PC-3 (cell line): ENCODE data around the gene SERPINF2. TPM values are rescaled to one million over a fixed set of nuclear protein-coding genes. Genes with fewer than 3 reads are reported as not detected.

Source experiments
- ATAC-seq: fragments of 200-7000 bp; cut with Tn5 transposase; 2 replicates; pipeline ENCODE4 v1.9.1; 2020; ENCODE audit warnings: mild to moderate bottlenecking, moderate library complexity
- BruUV-seq: library from RNA; stranded (reverse); fragments of 400-500 nt; replicated peaks from 2 replicates; lab custom pipeline; 2021; lab: Mats Ljungman, UMichigan
- CTCF ChIA-PET: fragments of 300-600 bp; sonication (Branson Sonifier 250); formaldehyde crosslinking; loops from one replicate; lab custom pipeline; 2022; ENCODE audit warnings: antibody characterized with exemption; lab: Charles Lee
- POLR2A ChIA-PET: fragments of 300-600 bp; sonication (Branson Sonifier 250); formaldehyde crosslinking; loops from one replicate; lab custom pipeline; 2022; ENCODE audit warnings: antibody characterized with exemption; ENCODE audit not compliant: unreplicated experiment; lab: Charles Lee
- DNase-seq: peaks from one replicate; pipeline ENCODE4 v3.0.0-alpha.2; 2015
- H2AFZ ChIP-seq: fragments of 300-600 bp; sonication (generic); 2 replicates; pipeline ENCODE4 v1.6.0; 2016; ENCODE audit warnings: antibody characterized with exemption, low read length
- H3F3A ChIP-seq: fragments of 300-600 bp; sonication (generic); one replicate; pipeline ENCODE4 v1.6.0; 2017; ENCODE audit warnings: antibody characterized with exemption, low read length, control low read depth, mild to moderate bottlenecking; ENCODE audit not compliant: unreplicated experiment
- H3K27ac ChIP-seq: fragments of 300-600 bp; sonication (generic); 2 replicates; pipeline ENCODE4 v1.5.1; 2016; ENCODE audit warnings: mild to moderate bottlenecking, low read length
- H3K27me3 ChIP-seq: fragments of 300-600 bp; sonication (generic); 2 replicates; pipeline ENCODE4 v1.6.1; 2016; ENCODE audit warnings: low read length, mixed read lengths
- H3K36me3 ChIP-seq: fragments of 300-600 bp; sonication (generic); 2 replicates; pipeline ENCODE4 v1.6.1; 2016; ENCODE audit warnings: low read depth, mixed run types, low read length, mixed read lengths
- H3K4me1 ChIP-seq: fragments of 300-600 bp; sonication (generic); 2 replicates; pipeline ENCODE4 v1.5.1; 2016; ENCODE audit warnings: low read length; ENCODE audit not compliant: insufficient read depth
- H3K4me2 ChIP-seq: fragments of 300-600 bp; sonication (generic); 2 replicates; pipeline ENCODE4 v1.6.0; 2016; ENCODE audit warnings: low read length
- H3K4me3 ChIP-seq: fragments of 300-600 bp; sonication (generic); 2 replicates; pipeline ENCODE4 v1.5.1; 2016; ENCODE audit warnings: mild to moderate bottlenecking, low read length, mixed read lengths
- H3K79me2 ChIP-seq: fragments of 300-600 bp; sonication (generic); 2 replicates; pipeline ENCODE4 v1.6.1; 2017; ENCODE audit warnings: low read length, mixed read lengths
- H3K9ac ChIP-seq: fragments of 300-600 bp; sonication (generic); 2 replicates; pipeline ENCODE4 v1.6.0; 2016; ENCODE audit warnings: mild to moderate bottlenecking, low read length
- H3K9me2 ChIP-seq: fragments of 300-600 bp; sonication (generic); replicated peaks from 2 replicates; pipeline ENCODE4 v1.6.1; 2016; ENCODE audit warnings: mixed run types, low read length, mixed read lengths
- H3K9me3 ChIP-seq: fragments of 300-600 bp; sonication (generic); 2 replicates; pipeline ENCODE4 v1.6.1; 2016; ENCODE audit warnings: low read length, mixed read lengths
- H4K20me1 ChIP-seq: fragments of 300-600 bp; sonication (generic); 2 replicates; pipeline ENCODE4 v1.6.1; 2016; ENCODE audit warnings: low read length, mixed read lengths
- EZH2 ChIP-seq: fragments of 300-600 bp; sonication (generic); IDR thresholded peaks from one replicate; pipeline ENCODE4 v1.6.1; 2017; ENCODE audit warnings: antibody characterized with exemption, mild to moderate bottlenecking, low read length; ENCODE audit not compliant: unreplicated experiment
- EZH2phosphoT487 ChIP-seq: fragments of 300-600 bp; sonication (generic); IDR thresholded peaks from 2 replicates; pipeline ENCODE4 v1.6.1; 2018; ENCODE audit warnings: mild to moderate bottlenecking, antibody characterized with exemption, low read length, borderline replicate concordance
- intact Hi-C: fragments of 100-400 bp; cut with micrococcal nuclease; formaldehyde crosslinking; loops from 2 replicates; pipeline ENCODE4 v1.9.0; 2023
- total RNA-seq: library from RNA; depleted of rRNA; stranded (reverse); fragments of >200 nt; gene quantifications from 2 replicates; pipeline ENCODE4 v1.2.3, GENCODE V29; 2014
- TF ChIP-seq, protein P1 (sequence below): fragments of 300-600 bp; sonication (generic); conservative IDR thresholded peaks from 2 replicates; pipeline ENCODE4 v1.5.1; 2017; ENCODE audit warnings: antibody characterized with exemption, low read depth, mild to moderate bottlenecking, low read length

Gene SERPINF2
- total RNA-seq, 1 experiment from 2014 or later, result 2.5 TPM

DNA sequence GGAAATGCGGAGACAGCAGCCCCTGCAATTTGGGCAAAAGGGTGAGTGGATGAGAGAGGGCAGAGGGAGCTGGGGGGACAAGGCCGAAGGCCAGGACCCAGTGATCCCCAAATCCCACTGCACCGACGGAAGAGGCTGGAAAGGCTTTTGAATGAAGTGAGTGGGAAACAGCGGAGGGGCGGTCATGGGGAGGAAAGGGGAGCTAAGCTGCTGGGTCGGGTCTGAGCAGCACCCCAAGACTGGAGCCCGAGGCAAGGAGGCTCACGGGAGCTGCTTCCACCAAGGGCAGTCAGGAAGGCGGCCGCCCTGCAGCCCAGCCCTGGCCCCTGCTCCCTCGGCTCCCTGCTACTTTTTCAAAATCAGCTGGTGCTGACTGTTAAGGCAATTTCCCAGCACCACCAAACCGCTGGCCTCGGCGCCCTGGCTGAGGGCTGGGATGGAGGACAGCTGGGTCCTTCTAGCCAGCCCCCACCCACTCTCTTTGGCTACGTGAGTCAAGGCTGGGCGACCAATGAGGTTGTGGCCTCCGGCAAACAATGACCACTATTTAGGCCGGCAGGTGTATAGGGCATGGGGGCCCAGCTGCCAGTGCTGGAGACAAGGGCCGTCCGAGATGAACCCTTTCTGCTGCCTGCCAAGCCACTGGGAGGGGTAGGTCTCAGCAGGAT, 19.7 kb downstream of the SERPINF2 start:
- Histone ChIP-seq H3K9me2 (no peaks in the 10 kb centered on the region), H3K4me3 (no peak overlapping the region), H4K20me1 (no peaks in the 10 kb centered on the region), H2AFZ (no peak overlapping the region), H3K27me3 (no peaks in the 10 kb centered on the region), H3K4me2 (no peak overlapping the region), H3K4me1 (no peaks in the 10 kb centered on the region), H3K36me3 (no peaks in the 10 kb centered on the region), H3K9me3 (no peaks in the 10 kb centered on the region), H3K79me2 (no peaks in the 10 kb centered on the region), H3K27ac (no peak overlapping the region), H3F3A (no peaks in the 10 kb centered on the region), H3K9ac (no peak overlapping the region)
- no peak for TF ChIP-seq EZH2phosphoT487
- TF ChIP-seq, protein P1, sequence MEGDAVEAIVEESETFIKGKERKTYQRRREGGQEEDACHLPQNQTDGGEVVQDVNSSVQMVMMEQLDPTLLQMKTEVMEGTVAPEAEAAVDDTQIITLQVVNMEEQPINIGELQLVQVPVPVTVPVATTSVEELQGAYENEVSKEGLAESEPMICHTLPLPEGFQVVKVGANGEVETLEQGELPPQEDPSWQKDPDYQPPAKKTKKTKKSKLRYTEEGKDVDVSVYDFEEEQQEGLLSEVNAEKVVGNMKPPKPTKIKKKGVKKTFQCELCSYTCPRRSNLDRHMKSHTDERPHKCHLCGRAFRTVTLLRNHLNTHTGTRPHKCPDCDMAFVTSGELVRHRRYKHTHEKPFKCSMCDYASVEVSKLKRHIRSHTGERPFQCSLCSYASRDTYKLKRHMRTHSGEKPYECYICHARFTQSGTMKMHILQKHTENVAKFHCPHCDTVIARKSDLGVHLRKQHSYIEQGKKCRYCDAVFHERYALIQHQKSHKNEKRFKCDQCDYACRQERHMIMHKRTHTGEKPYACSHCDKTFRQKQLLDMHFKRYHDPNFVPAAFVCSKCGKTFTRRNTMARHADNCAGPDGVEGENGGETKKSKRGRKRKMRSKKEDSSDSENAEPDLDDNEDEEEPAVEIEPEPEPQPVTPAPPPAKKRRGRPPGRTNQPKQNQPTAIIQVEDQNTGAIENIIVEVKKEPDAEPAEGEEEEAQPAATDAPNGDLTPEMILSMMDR, result no peak
- no peak for TF ChIP-seq EZH2
- intact Hi-C loops, result no loop called here
- CTCF ChIA-PET, result no interaction called here
- POLR2A ChIA-PET, result no interaction called here
- BruUV-seq, result no TSS peak
- ATAC-seq (no peak), DNase-seq (no peak)

DNA sequence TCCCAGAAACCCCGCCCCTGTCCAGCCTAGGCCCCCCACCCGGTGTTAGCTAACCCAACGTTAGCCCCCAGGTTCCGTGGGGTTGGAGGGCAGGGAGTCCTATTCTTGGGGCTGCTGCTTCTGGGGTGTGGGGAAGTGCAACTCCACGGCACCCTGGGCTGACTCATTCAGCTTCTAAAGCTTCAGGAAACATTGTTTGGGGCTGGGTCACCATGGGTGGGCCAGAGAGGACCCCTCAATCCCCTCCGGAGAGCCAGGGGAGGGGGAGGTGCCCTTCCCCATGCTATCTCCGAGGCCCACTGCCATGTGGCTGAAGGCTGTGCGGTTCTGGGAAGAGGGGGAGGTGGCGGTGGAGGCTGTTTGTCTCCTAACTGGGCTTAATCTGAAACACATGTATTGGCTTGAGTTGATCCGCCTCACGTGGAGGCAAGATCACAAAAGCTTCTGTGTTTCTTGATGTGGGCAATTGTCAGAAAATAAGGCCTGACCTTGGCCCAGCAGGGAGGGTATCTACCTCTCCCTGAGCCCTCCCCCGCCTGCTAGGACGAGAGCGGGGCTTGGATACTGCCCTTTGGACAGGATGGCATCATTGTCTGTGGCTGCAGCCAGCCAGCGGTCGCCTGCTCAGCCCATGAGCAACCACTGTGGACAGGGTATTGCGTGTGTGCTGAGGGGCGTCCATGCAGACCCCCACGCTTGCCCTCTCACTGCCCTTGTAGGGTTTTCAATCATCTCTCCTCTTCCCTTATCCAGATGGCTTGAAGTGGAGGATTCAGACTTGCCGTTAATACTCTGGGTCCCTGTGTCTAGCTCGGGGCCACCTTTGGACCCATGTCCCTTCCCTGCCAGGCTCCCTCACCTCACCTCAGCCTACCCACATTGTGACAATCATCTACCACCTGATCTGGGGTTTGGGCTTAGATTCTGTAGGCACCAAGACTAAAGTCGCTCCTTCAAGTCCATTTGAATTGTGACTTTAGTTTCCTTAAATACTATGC, 20.5 kb downstream of the SERPINF2 start:
- H2AFZ ChIP-seq, result no peak overlapping the region
- H3K27ac ChIP-seq, result no peak overlapping the region
- no peak overlapping the region for H3K4me2 ChIP-seq
- H4K20me1 ChIP-seq, result no peaks in the 10 kb centered on the region
- H3K9me2 ChIP-seq, result no peaks in the 10 kb centered on the region
- H3K4me1 ChIP-seq, result no peaks in the 10 kb centered on the region
- TF ChIP-seq EZH2 (no peak), EZH2phosphoT487 (no peak)
- TF ChIP-seq, protein P1, result no peak
- H3K27me3 ChIP-seq, result no peaks in the 10 kb centered on the region
- no peak for DNase-seq
- H3K4me3 ChIP-seq, result no peak overlapping the region
- no peak for ATAC-seq
- CTCF ChIA-PET, result no interaction called here
- no peaks in the 10 kb centered on the region for H3K9me3 ChIP-seq
- no peaks in the 10 kb centered on the region for H3K36me3 ChIP-seq
- intact Hi-C loops, result no loop called here
- no peaks in the 10 kb centered on the region for H3F3A ChIP-seq
- H3K9ac ChIP-seq, result no peak overlapping the region
- BruUV-seq, result no TSS peak
- H3K79me2 ChIP-seq, result no peaks in the 10 kb centered on the region
- POLR2A ChIA-PET, result no interaction called here
